Measurements from ENCODE around the gene CUL7. TPM values are rescaled to one million over a fixed set of nuclear protein-coding genes. Genes with fewer than 3 reads are reported as not detected.

Gene CUL7
- polyA plus RNA-seq, 6 donors from 2014 or later = 3.1 to 6.4 (median 4.4) TPM

Other genes with a start within 250 kb of the CUL7 start
- 10 to 100 TPM; 26.8 to 81.7 (median 61.0) TPM for gene RPL7L1, start 174.2 kb downstream of the CUL7 start, polyA plus RNA-seq (ENCODE audit: low read depth in 6 of 6)
- gene PTCRA, start 137.8 kb downstream of the CUL7 start, polyA plus RNA-seq (ENCODE audit: low read depth in 6 of 6) = 1 to 10 TPM in 1 of 6 donors, under 1 TPM in 3, not detected in 2; 0.41 to 1.9 (median 0.68) TPM
- gene CNPY3, start 124.4 kb downstream of the CUL7 start, polyA plus RNA-seq (ENCODE audit: low read depth in 6 of 6) = 100 to 1,000 TPM; 153 to 199 (median 177) TPM
- gene GNMT, start 93.1 kb downstream of the CUL7 start, polyA plus RNA-seq (ENCODE audit: low read depth in 6 of 6) = 1 to 10 TPM in 1 of 6 donors, under 1 TPM in 3, not detected in 2; 0.26 to 1.1 (median 0.28) TPM
- 10 to 100 TPM; 10.6 to 23.5 (median 15.7) TPM for gene PEX6, start 74.7 kb downstream of the CUL7 start, polyA plus RNA-seq (ENCODE audit: low read depth in 6 of 6)
- 10 to 100 TPM; 13.6 to 23.8 (median 14.5) TPM for gene PPP2R5D, start 69.3 kb downstream of the CUL7 start, polyA plus RNA-seq (ENCODE audit: low read depth in 6 of 6)
- 100 to 1,000 TPM in 4 of 6 donors, 10 to 100 TPM in 2; 91.3 to 172 (median 103) TPM for gene MEA1, start 39.9 kb downstream of the CUL7 start, polyA plus RNA-seq (ENCODE audit: low read depth in 6 of 6)
- 100 to 1,000 TPM in 1 of 6 donors, 10 to 100 TPM in 5; 88.7 to 121 (median 92.0) TPM for gene KLHDC3, start 39.6 kb downstream of the CUL7 start, polyA plus RNA-seq (ENCODE audit: low read depth in 6 of 6)
- gene RRP36, start 32.2 kb downstream of the CUL7 start, polyA plus RNA-seq (ENCODE audit: low read depth in 6 of 6) = 10 to 100 TPM; 27.8 to 55.0 (median 39.8) TPM
- gene MRPL2, start 5.6 kb upstream of the CUL7 start, polyA plus RNA-seq (ENCODE audit: low read depth in 6 of 6) = 10 to 100 TPM; 27.2 to 61.1 (median 42.3) TPM
- gene KLC4, start 5.8 kb upstream of the CUL7 start, polyA plus RNA-seq (ENCODE audit: low read depth in 6 of 6) = 10 to 100 TPM in 4 of 6 donors, 1 to 10 TPM in 2; 1.3 to 11.2 (median 10.5) TPM
- not detected for gene PTK7, start 22.5 kb upstream of the CUL7 start, polyA plus RNA-seq (ENCODE audit: low read depth in 6 of 6)
- 1 to 10 TPM; 2.5 to 5.3 (median 4.7) TPM for gene SRF, start 117.4 kb upstream of the CUL7 start, polyA plus RNA-seq (ENCODE audit: low read depth in 6 of 6)
- 10 to 100 TPM in 3 of 6 donors, 1 to 10 TPM in 3; 1.2 to 16.5 (median 9.5) TPM for gene CUL9, start 128.3 kb upstream of the CUL7 start, polyA plus RNA-seq (ENCODE audit: low read depth in 6 of 6)
- 100 to 1,000 TPM; 101 to 176 (median 133) TPM for gene DNPH1, start 175.6 kb upstream of the CUL7 start, polyA plus RNA-seq (ENCODE audit: low read depth in 6 of 6)
- not detected for gene TTBK1, start 189.6 kb upstream of the CUL7 start, polyA plus RNA-seq (ENCODE audit: low read depth in 6 of 6)
- under 1 TPM in 1 of 6 donors, not detected in 5; 0.54 TPM for gene SLC22A7, start 244.4 kb upstream of the CUL7 start, polyA plus RNA-seq (ENCODE audit: low read depth in 6 of 6)